WTC11 (cell line): ENCODE measurements around the gene MEGF8. TPM values are rescaled to one million over a fixed set of nuclear protein-coding genes. Genes with fewer than 3 reads are reported as not detected.

Experiments
- ATAC-seq: fragments of 200-7000 bp; cut with Tn5 transposase; 2 replicates; pipeline ENCODE4 v1.10.0; 2021; ENCODE audit warnings: mild to moderate bottlenecking, moderate library complexity
- CTCF ChIA-PET: fragments of 300-600 bp; sonication (Branson Sonifier 250); formaldehyde crosslinking; loops from one replicate; lab custom pipeline; 2021; ENCODE audit warnings: antibody characterized with exemption; lab: Charles Lee
- POLR2A ChIA-PET: fragments of 350-600 bp; sonication (Branson Sonifier 250); formaldehyde crosslinking; loops from one replicate; lab custom pipeline; 2021; ENCODE audit warnings: antibody characterized with exemption; lab: Charles Lee
- DNase-seq: peaks from one replicate; pipeline ENCODE4 v3.0.0; 2021; ENCODE audit warnings: low spot score
- H3K27ac Mint-ChIP-seq: 2 replicates; pipeline ENCODE4 v1.8.0; 2021; ENCODE audit warnings: mixed read lengths
- H3K27me3 Mint-ChIP-seq: 2 replicates; pipeline ENCODE4 v1.8.0; 2021; ENCODE audit warnings: low read depth, mild to moderate bottlenecking, moderate library complexity, mixed read lengths
- H3K36me3 Mint-ChIP-seq: 2 replicates; pipeline ENCODE4 v1.8.0; 2021; ENCODE audit warnings: mixed read lengths
- H3K4me1 Mint-ChIP-seq: 2 replicates; pipeline ENCODE4 v1.8.0; 2022; ENCODE audit warnings: mixed read lengths
- H3K4me3 Mint-ChIP-seq: 2 replicates; pipeline ENCODE4 v1.8.0; 2021; ENCODE audit warnings: mild to moderate bottlenecking, moderate library complexity, mixed read lengths
- H3K9me3 Mint-ChIP-seq: 2 replicates; pipeline ENCODE4 v1.8.0; 2021; ENCODE audit warnings: mixed read lengths
- AR ChIP-seq: fragments of 250-450 bp; sonication (Bioruptor Pico); IDR thresholded peaks from 2 replicates; pipeline ENCODE4 v1.9.0; 2021; ENCODE audit warnings: mild to moderate bottlenecking
- E2F4 ChIP-seq: sonication (generic); formaldehyde crosslinking; IDR thresholded peaks from 2 replicates; pipeline ENCODE4 v1.8.1; 2022; ENCODE audit warnings: low read depth, mild to moderate bottlenecking, moderate library complexity, missing genetic modification reagents, borderline replicate concordance
- FOXJ3 ChIP-seq: sonication (generic); formaldehyde crosslinking; IDR thresholded peaks from 2 replicates; pipeline ENCODE4 v1.9.0; 2021; ENCODE audit warnings: missing genetic modification reagents, mild to moderate bottlenecking, borderline replicate concordance
- FOXK1 ChIP-seq: sonication (generic); formaldehyde crosslinking; IDR thresholded peaks from 2 replicates; pipeline ENCODE4 v1.8.0; 2022; ENCODE audit warnings: mild to moderate bottlenecking, moderate library complexity, missing genetic modification reagents
- FOXP4 ChIP-seq: sonication (generic); formaldehyde crosslinking; IDR thresholded peaks from 2 replicates; pipeline ENCODE4 v1.8.0; 2022; ENCODE audit warnings: mild to moderate bottlenecking, missing genetic modification reagents
- HMGA2 ChIP-seq: fragments of 250-450 bp; sonication (Bioruptor Pico); IDR thresholded peaks from 2 replicates; pipeline ENCODE4 v1.4.0; 2021; ENCODE audit warnings: mild to moderate bottlenecking, moderate library complexity
- HMGXB4 ChIP-seq: sonication (generic); formaldehyde crosslinking; IDR thresholded peaks from 2 replicates; pipeline ENCODE4 v1.8.1; 2023; ENCODE audit warnings: mild to moderate bottlenecking, moderate library complexity, missing genetic modification reagents
- MYBL2 ChIP-seq: sonication (generic); formaldehyde crosslinking; IDR thresholded peaks from 2 replicates; pipeline ENCODE4 v1.8.1; 2023; ENCODE audit warnings: mild to moderate bottlenecking, moderate library complexity, missing genetic modification reagents
- NFE2L1 ChIP-seq: sonication (generic); formaldehyde crosslinking; IDR thresholded peaks from 2 replicates; pipeline ENCODE4 v1.8.1; 2023; ENCODE audit warnings: missing genetic modification reagents
- NR1H2 ChIP-seq: sonication (generic); formaldehyde crosslinking; IDR thresholded peaks from 2 replicates; pipeline ENCODE4 v1.9.0; 2021; ENCODE audit warnings: mild to moderate bottlenecking, moderate library complexity, missing genetic modification reagents
- USF1 ChIP-seq: sonication (generic); formaldehyde crosslinking; IDR thresholded peaks from 2 replicates; pipeline ENCODE4 v1.8.0; 2022; ENCODE audit warnings: mild to moderate bottlenecking, missing genetic modification reagents
- ZNF219 ChIP-seq: sonication (generic); formaldehyde crosslinking; IDR thresholded peaks from 2 replicates; pipeline ENCODE4 v1.8.0; 2023; ENCODE audit warnings: missing genetic modification reagents, mild to moderate bottlenecking, borderline replicate concordance
- ZNF281 ChIP-seq: sonication (generic); formaldehyde crosslinking; IDR thresholded peaks from 2 replicates; pipeline ENCODE4 v1.8.0; 2023; ENCODE audit warnings: mild to moderate bottlenecking, missing genetic modification reagents
- ZNF423 ChIP-seq: fragments of 250-450 bp; sonication (Bioruptor Pico); IDR thresholded peaks from 2 replicates; pipeline ENCODE4 v2.1.2; 2022; ENCODE audit warnings: mild to moderate bottlenecking, moderate library complexity
- ZNF532 ChIP-seq: fragments of 250-450 bp; sonication (Bioruptor Pico); IDR thresholded peaks from 2 replicates; pipeline ENCODE4 v1.9.0; 2021; ENCODE audit warnings: mild to moderate bottlenecking, borderline replicate concordance
- total RNA-seq: library from RNA; stranded (reverse); gene quantifications from 3 replicates; pipeline ENCODE4 v1.2.3, GENCODE V29; 2021

The MEGF8 gene
- total RNA-seq, 1 experiment from 2014 or later: 42.1 TPM

GRCh38 chr19:42333975-42334696 lies 8.7 kb downstream of the MEGF8 start:
- ATAC-seq (no peak), DNase-seq (no peak)
- Mint-ChIP-seq H3K4me1 (peaks cover 12% of the 10 kb centered on the region), H3K4me3 (no peak overlapping the region), H3K27me3 (no peaks in the 10 kb centered on the region), H3K27ac (no peak overlapping the region), H3K9me3 (no peaks in the 10 kb centered on the region), H3K36me3 (peaks cover 6% of the 10 kb centered on the region)
- TF ChIP-seq USF1 (CRISPR knock-in tag) (no peak), FOXP4 (CRISPR knock-in tag) (no peak), E2F4 (no peak), AR (CRISPR knock-in tag) (no peak), FOXJ3 (no peak), ZNF219 (no peak), ZNF281 (CRISPR knock-in tag) (no peak), MYBL2 (CRISPR knock-in tag) (no peak), NFE2L1 (CRISPR knock-in tag) (no peak), ZNF423 (CRISPR knock-in tag) (no peak), FOXK1 (CRISPR knock-in tag) (no peak), NR1H2 (CRISPR knock-in tag) (no peak), ZNF532 (CRISPR knock-in tag) (no peak), HMGA2 (CRISPR knock-in tag) (no peak), HMGXB4 (CRISPR knock-in tag) (no peak)
- POLR2A ChIA-PET: no interaction called here
- CTCF ChIA-PET: interaction anchor here (1.3 kb wide), 1 partner anchor 9 kb away, joined by 3 read pairs; no protein-coding TSS in a partner anchor
